Measurements from ENCODE around the gene ANKRD11. TPM values are rescaled to one million over a fixed set of nuclear protein-coding genes. Genes with fewer than 3 reads are reported as not detected.
A peak's percentile ranks its signal among the peaks of the same experiment; 100 is the strongest.

Gene ANKRD11
- total and polyA plus RNA-seq, 2 donors (not counting 3 experiments of a cell fraction or from before 2014, with no cell fraction given): 55.8 to 191 TPM

GRCh38 chr16:89410322-89410721, 80.0 kb downstream of the ANKRD11 start:
- no peaks in the 10 kb centered on the region for H3K9me1 ChIP-seq (replicated peaks; ENCODE audit: control insufficient read depth, extremely low read depth, insufficient read depth, low read length)
- no peaks in the 10 kb centered on the region for H3K9me3 ChIP-seq (replicated peaks; ENCODE audit: control insufficient read depth, insufficient read depth, low read length)
- TF ChIP-seq POLR2AphosphoS5 (IDR thresholded peaks at IDR 0.05; ENCODE audit: insufficient read depth, low read depth, low read length): no peak
- no peak for TF ChIP-seq MYC (IDR thresholded peaks at IDR 0.05; ENCODE audit: low read depth, low read length)
- TF ChIP-seq CTCF (IDR thresholded peaks at IDR 0.05; ENCODE audit: extremely low read depth in 1 of 2, insufficient read depth in 1 of 2, low read depth in 1 of 2, low read length in 2 of 2): no peak
- no peak for TF ChIP-seq GATA2 (IDR thresholded peaks at IDR 0.05; ENCODE audit: insufficient read depth, insufficient read length, low read depth, low read length)
- TF ChIP-seq EZH2 (IDR thresholded peaks at IDR 0.05; ENCODE audit: borderline replicate concordance, low read depth, low read length, severe bottlenecking): no peak
- TF ChIP-seq JUN (IDR thresholded peaks at IDR 0.05; ENCODE audit: borderline replicate concordance, insufficient read depth, insufficient read length, low read depth): no peak
- no peak for TF ChIP-seq MAX (IDR thresholded peaks at IDR 0.05; ENCODE audit: insufficient read depth, insufficient read length)
- TF ChIP-seq POLR2A (IDR thresholded peaks at IDR 0.05; ENCODE audit: low read depth, low read length): no peak
- TF ChIP-seq FOS (IDR thresholded peaks at IDR 0.05; ENCODE audit: borderline replicate concordance, insufficient read depth, low read length): no peak
- no peak overlapping the region for H2AFZ ChIP-seq (ENCODE audit: low read depth, low read length)
- peaks cover 96% of the 10 kb centered on the region for H3K79me2 ChIP-seq (ENCODE audit: control insufficient read depth, insufficient read depth, low read length)
- no peaks in the 10 kb centered on the region for H3K36me3 ChIP-seq (ENCODE audit: control insufficient read depth in 2 of 2, extremely low read depth in 1 of 2, insufficient read depth in 2 of 2, low read length in 2 of 2)
- CTCF ChIA-PET: interaction anchor here (0.7 to 2.3 kb wide), 21 partner anchors 10 to 146 kb away, joined by 3 to 13 read pairs (median 4); partner anchors contain the start of gene ANKRD11
- dilution Hi-C loops (cut with MboI; ENCODE audit: extremely low pct_ligation_motif_present, low sequenced_read_pairs) (no loop called here), intact Hi-C loops (cut with micrococcal nuclease) (loop anchor here (2.0 to 5.0 kb wide), 4 partner anchors 48 to 97 kb away; partner anchors contain the start of genes ANKRD11 and SPG7)
- peak overlapping the region; percentile 18 for H3K27ac ChIP-seq (ENCODE audit: insufficient read depth, low read depth, low read length)
- peaks cover 8% of the 10 kb centered on the region for H4K20me1 ChIP-seq (replicated peaks; ENCODE audit: control insufficient read depth, extremely low read depth, insufficient read depth, low read length)
- peak overlapping the region; percentile 16 for H3K9ac ChIP-seq (replicated peaks; ENCODE audit: extremely low read depth, insufficient read depth, low read length)
- H3K27me3 ChIP-seq (ENCODE audit: control insufficient read depth in 2 of 2, insufficient read depth in 2 of 2, low read length in 2 of 2): no peaks in the 10 kb centered on the region
- H3K4me3 ChIP-seq (replicated peaks in 1 of 3; ENCODE audit: insufficient read depth in 1 of 3, low read depth in 1 of 3, low read length in 3 of 3): no peak overlapping the region
- H3K4me1 ChIP-seq (ENCODE audit: control insufficient read depth, extremely low read depth, insufficient read depth, low read length): peaks cover 52% of the 10 kb centered on the region
- DNase-seq (ENCODE audit: low read depth, low spot score) (no peak), FAIRE-seq (no peak)
- no TSS peak for BruUV-seq (replicated peaks)
- POLR2A ChIA-PET: interaction anchor here (0.6 to 1.5 kb wide), 3 partner anchors 64 to 79 kb away, joined by 3 to 6 read pairs (median 5); no protein-coding TSS in a partner anchor
- H3K4me2 ChIP-seq (ENCODE audit: insufficient read depth, low read length): no peak overlapping the region
